Urinary bladder (tissue), 4 donors: ENCODE data around the gene RUNDC3A. TPM values are rescaled to one million over a fixed set of nuclear protein-coding genes. Genes with fewer than 3 reads are reported as not detected.

ENCODE experiments used
- DNase-seq: peaks from one replicate; pipeline ENCODE4 v3.0.0-alpha.2; 2015; ENCODE audit errors: extremely low spot score
- H3K27ac ChIP-seq: one replicate; pipeline ENCODE4 v1.5.1; 2013; ENCODE audit warnings: low read depth, mild to moderate bottlenecking, moderate library complexity
- H3K36me3 ChIP-seq: one replicate; pipeline ENCODE4 v1.6.1; 2013; ENCODE audit warnings: mild to moderate bottlenecking, moderate library complexity; ENCODE audit not compliant: insufficient read depth
- H3K4me1 ChIP-seq: one replicate; pipeline ENCODE4 v1.6.1; 2013; ENCODE audit warnings: mild to moderate bottlenecking, moderate library complexity; ENCODE audit not compliant: insufficient read depth
- H3K4me3 ChIP-seq: one replicate; pipeline ENCODE4 v1.5.1; 2013; ENCODE audit warnings: low read depth, low read length
- WGBS: extraction: QIAGEN DNeasy Blood & Tissue Kit; methylation state at CpG from one replicate; pipeline ENCODE4 v1.1.7; 2013; 5-methylcytosine and 5-hydroxymethylcytosine counted together
- polyA plus RNA-seq: library from polyadenylated mRNA; stranded (reverse); fragments of 200-250 nt; gene quantifications from one replicate; pipeline ENCODE4 v1.2.3, GENCODE V29; 2013
- total RNA-seq: library from RNA; depleted of rRNA; stranded (reverse); fragments of >200 nt; gene quantifications from one replicate; pipeline ENCODE4 v1.2.3, GENCODE V29; 2014
- donor health status: healthy with polysubstance abuse.
- donor health status: healthy.

Gene RUNDC3A
- total and polyA plus RNA-seq, 2 donors: 1.8 to 2.0 TPM

DNA sequence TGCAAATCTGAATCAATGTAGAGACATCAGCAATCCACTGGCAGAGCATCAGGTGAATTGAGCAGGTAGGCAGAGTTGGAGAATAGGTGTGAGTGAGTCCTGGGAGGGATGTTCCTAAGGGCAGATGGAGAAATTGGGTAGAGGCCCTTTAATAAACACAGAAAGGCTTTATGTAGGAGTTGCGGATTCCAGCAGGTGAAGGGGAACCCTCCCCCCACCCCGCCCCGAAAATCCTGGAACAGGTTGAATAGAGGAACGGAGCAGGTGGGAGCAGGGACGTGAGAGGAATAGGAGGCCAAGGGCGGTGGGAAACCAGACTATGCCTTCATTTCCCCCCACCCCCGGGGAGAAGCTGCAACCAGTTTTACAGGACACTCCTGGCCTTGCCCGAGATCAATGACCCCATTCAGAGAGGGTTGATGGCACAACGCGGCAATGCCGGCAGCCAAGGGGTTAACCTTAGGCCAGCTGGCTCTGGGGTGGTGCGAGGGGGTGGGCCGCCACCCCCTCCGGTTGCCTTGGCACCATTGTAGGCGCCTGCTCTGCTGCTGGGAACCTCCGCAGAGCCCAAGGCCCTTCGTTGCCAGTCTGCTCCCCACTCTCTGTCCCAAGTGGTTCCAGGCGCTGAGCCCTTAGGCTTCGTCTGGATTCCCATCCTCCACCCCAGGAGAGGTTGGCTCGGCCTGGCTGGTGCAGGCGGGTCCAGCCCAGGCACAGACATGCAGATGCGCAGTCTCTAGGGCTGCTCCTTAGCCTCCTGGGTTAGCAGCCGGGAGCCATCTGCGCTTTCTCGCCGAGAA, 814 bp upstream of the RUNDC3A start:
- 2% methylated on average over 26 of the region's 26 CpGs for WGBS
- no peak for DNase-seq
- no peaks in the 10 kb centered on the region for H3K36me3 ChIP-seq
- H3K27ac ChIP-seq: no peak overlapping the region
- no peaks in the 10 kb centered on the region for H3K4me1 ChIP-seq
- H3K4me3 ChIP-seq: peak overlapping the region; percentile 14

DNA sequence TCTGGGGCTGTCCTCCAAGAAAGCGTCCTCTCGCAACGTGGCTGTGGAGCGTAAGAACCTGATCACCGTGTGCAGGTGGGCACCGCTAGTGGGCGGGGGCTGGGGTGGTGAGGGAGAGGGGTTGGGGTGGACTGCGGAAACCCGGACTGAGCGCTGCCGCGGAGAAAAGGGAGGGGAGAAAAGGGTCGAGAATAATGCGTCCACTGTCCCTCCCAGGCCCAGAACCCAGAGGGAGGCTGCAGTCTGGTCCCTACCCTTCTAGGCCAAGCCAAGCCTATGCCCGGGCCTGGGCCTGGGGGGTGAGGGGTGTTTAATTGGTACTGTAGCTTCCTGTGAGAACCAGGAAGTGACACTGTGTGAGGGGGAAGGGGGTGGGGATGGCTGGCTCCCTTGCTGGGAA, 464 bp downstream of the RUNDC3A start:
- DNase-seq: no peak
- H3K36me3 ChIP-seq: no peaks in the 10 kb centered on the region
- H3K4me3 ChIP-seq: peak overlapping the region; percentile 14
- no peaks in the 10 kb centered on the region for H3K4me1 ChIP-seq
- H3K27ac ChIP-seq: no peak overlapping the region
- WGBS: 2% methylated on average over 15 of the region's 15 CpGs

DNA sequence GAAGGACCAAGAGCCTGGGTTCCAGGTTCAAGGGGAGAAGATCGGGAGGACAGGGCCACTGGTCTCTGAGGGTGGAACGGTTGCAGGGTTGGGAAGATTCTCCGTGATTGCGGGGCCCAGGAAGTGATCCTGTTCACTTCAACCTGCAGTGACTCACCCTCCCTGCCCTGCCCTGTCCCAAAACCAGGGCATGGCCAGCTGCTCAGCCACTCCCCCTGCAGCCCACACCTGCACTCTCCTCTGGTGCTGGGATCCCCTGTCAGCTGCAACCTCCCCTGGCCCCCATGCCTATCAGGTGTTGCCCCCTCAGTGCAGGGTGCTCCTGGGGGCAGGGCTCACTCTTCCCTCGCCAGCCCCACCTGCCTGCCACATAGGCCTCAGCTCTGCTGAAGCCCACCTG, 1.1 kb downstream of the RUNDC3A start:
- WGBS: 58% methylated on average over 5 of the region's 5 CpGs
- no peak for DNase-seq
- Histone ChIP-seq H3K4me3 (no peak overlapping the region), H3K4me1 (no peaks in the 10 kb centered on the region), H3K27ac (no peak overlapping the region), H3K36me3 (no peaks in the 10 kb centered on the region)

DNA sequence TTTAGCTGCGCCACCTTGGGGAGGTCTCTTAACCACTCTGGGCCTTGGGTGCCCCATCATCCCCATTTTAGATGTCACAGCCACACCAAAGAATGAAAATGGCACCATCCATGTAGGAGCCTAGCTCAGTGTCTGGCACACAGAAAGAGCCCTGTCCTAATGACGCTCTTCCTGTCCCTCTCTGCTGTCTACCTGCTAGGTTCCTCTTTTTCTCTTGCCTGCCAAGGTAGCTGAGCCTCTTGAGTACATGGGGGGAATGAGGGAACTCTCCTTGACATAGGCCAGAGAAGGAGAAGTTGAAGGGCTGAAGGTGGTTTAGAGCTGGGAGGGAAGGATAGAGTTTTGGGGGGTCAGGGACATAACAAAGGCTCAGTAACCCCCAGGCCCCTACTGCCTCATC, 1.8 kb downstream of the RUNDC3A start:
- WGBS: 87% methylated on average over 2 of the region's 2 CpGs

DNA sequence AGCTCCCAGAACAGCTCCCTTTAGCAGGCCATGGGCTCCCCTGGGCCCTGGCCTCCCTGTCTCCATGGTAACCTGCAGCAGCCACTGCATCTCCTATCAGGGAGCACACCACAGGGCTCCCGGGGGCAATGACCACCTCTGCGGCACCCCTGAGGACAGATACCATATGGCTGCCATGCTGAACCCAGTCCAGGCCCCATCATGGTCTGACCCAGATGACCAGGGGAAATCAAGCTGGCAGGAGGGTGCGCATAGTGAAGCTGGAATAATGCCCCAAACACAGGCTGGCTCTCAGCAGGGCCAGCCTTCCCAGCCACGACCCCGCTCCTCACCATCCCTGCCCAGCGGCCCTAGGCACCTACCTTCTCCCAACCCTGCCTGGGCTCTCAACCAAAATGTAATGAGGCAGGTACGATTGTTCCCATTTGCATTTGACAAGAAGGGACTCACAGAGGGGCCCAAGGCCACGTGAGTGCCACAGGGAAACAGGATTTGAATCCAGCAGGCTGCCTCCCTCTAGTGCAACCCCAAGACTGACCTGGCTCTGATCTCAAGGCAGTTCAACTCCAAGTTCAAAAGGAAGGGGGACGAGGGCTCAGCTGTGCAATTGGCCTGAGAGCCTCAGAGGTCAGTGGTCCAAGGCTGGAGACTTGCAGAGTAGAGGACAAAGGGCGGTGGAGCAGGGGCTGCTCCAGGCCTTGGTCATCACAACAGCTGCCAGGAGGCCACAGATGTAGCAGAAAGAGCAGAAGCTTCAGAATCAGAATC, 2.4 kb downstream of the RUNDC3A start:
- Histone ChIP-seq H3K4me3 (no peak overlapping the region), H3K4me1 (no peaks in the 10 kb centered on the region), H3K36me3 (no peaks in the 10 kb centered on the region), H3K27ac (no peak overlapping the region)
- WGBS: 65% methylated on average over 10 of the region's 10 CpGs
- no peak for DNase-seq

More for the DNA sequence above, 1.8 kb downstream of the RUNDC3A start:
- no peak for DNase-seq
- H3K4me1 ChIP-seq: no peaks in the 10 kb centered on the region
- H3K4me3 ChIP-seq: no peak overlapping the region
- no peak overlapping the region for H3K27ac ChIP-seq
- no peaks in the 10 kb centered on the region for H3K36me3 ChIP-seq

DNA sequence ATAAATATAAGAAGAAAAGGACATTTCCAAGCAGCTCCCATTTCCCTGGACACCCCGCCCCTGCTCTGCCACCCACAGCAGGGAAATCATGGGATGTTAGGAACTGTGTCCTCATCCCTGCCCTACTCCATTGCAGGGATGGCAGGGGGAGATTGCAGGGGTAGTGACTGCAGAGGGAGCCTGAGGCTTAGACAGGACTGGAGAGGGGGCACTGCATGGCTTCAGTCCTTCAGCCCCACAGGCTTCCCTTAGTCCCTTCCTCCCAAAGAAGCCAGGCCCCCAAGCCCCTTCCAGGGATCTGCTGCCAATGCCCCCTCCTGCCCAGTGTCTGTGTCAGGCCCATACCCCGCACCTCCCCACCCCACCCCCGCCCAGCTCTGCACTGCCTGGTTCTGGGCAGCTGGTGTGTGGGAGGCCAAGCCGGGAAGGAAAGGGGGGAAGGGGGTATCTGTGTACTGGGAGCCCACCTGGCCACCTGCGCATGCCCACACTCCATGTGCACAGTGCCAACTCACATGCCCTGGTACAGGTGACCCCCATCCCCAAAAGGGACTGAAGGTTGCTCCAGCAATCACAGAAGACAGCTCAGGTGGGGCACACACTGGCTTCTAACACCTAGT, 3.3 kb downstream of the RUNDC3A start:
- WGBS: 57% methylated on average over 5 of the region's 5 CpGs
- no peak overlapping the region for H3K4me3 ChIP-seq
- no peak for DNase-seq
- H3K27ac ChIP-seq: no peak overlapping the region
- H3K4me1 ChIP-seq: no peaks in the 10 kb centered on the region
- no peaks in the 10 kb centered on the region for H3K36me3 ChIP-seq

DNA sequence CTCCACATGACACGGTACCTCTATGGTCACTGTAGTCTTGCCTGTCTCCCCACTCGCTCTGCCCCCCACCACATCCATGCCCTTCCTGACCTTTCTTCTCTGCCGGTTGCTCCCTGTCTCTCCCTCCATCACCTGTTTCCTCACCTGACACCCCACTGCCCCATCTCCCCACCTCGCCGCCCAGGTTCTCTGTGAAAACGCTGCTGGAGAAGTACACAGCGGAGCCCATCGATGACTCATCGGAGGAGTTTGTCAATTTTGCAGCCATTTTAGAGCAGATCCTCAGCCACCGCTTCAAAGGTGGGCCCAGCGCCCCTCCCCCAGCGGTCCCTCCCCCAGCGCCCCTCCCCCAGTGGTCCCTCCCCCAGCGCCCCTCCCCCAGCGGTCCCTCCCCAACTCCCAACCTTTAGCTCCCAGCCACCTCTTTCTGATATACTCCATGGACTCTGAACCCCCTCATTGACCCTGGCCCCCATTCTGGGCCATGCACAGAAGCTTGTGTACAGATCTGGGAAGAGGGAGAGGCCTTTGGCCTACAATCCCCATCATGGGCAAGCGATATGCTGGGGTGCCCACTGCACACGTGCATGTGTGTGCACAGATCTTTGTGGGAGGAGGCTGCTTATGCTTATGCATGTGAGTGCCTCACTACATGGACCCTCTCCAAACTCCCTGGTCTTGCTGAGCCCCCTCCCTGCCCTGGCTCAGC, 4.1 kb downstream of the RUNDC3A start:
- Histone ChIP-seq H3K4me1 (no peaks in the 10 kb centered on the region), H3K4me3 (no peak overlapping the region), H3K36me3 (no peaks in the 10 kb centered on the region), H3K27ac (no peak overlapping the region)
- DNase-seq: no peak
- 65% methylated on average over 17 of the region's 17 CpGs for WGBS

DNA sequence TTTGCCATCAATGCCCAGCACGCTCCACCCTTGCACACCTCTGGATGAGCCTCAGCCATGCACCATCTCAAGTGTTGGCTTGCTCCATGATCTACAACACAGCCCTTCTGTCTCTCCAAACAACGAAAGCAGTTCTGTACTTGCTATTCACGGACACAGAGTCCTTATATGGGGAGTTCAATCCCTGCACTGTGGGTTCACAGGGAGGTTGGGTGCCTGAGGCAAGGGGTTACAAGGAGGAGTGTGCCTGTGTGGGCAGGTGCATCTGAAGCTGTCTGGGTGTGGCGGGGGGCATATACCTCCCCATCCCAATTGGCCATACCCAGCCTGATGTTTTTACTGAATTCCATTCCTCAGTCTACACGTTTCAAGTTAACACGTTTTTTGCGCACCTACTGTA, 5.6 kb downstream of the RUNDC3A start:
- Histone ChIP-seq H3K36me3 (no peaks in the 10 kb centered on the region), H3K27ac (no peak overlapping the region), H3K4me3 (no peak overlapping the region), H3K4me1 (no peaks in the 10 kb centered on the region)
- WGBS: 75% methylated on average over 7 of the region's 7 CpGs
- DNase-seq: no peak

DNA sequence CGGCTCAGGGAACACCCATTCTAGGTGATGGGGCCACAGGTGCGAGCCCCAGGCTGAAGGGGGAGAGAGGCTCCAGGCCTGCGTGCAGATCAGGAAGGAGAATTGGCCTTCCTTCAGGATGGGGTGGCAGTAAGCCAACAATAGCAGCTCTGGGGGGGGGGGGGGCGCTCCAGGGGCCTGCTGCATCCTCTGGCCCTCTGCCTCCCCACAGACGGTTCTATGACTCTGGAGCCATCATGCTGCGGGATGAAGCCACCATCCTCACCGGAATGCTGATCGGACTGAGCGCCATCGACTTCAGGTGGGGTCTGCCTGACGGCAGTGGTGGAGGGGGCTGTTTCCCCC, 6.1 kb downstream of the RUNDC3A start:
- no peaks in the 10 kb centered on the region for H3K4me1 ChIP-seq
- H3K27ac ChIP-seq: no peak overlapping the region
- no peak overlapping the region for H3K4me3 ChIP-seq
- 19% methylated on average over 11 of the region's 11 CpGs for WGBS
- no peak for DNase-seq
- no peaks in the 10 kb centered on the region for H3K36me3 ChIP-seq

DNA sequence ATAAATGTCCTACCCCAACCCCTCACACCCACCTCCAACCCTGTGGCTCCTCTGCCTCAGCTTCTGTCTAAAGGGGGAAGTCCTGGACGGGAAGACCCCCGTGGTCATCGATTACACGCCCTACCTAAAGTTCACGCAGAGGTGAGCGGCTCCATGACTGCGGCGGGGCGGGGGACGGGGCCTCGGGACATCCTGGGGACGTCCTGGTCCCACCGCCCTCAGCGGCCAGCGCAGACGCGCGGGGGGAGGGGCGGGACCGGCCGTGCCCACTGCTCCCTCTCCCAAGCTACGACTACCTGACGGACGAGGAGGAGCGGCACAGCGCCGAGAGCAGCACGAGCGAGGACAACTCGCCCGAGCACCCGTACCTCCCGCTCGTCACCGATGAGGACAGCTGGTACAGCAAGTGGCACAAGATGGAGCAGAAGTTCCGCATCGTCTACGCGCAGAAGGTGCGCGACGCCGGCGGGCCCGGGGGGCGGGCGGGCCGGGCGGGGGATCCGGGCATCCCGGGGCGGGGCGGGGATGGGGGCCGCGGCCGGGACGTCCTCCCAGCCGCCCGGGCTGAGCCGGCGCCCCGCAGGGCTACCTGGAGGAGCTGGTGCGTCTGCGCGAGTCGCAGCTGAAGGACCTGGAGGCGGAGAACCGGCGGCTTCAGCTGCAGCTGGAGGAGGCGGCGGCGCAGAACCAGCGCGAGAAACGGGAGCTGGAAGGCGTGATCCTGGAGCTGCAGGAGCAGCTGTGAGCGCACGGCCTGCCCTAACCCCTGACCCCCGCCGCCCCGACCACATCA, 6.7 kb downstream of the RUNDC3A start:
- no peaks in the 10 kb centered on the region for H3K36me3 ChIP-seq
- no peak overlapping the region for H3K27ac ChIP-seq
- peak overlapping the region; percentile 9 for H3K4me3 ChIP-seq
- under 1% methylated on average over 81 of the region's 81 CpGs for WGBS
- no peaks in the 10 kb centered on the region for H3K4me1 ChIP-seq
- DNase-seq: no peak

DNA sequence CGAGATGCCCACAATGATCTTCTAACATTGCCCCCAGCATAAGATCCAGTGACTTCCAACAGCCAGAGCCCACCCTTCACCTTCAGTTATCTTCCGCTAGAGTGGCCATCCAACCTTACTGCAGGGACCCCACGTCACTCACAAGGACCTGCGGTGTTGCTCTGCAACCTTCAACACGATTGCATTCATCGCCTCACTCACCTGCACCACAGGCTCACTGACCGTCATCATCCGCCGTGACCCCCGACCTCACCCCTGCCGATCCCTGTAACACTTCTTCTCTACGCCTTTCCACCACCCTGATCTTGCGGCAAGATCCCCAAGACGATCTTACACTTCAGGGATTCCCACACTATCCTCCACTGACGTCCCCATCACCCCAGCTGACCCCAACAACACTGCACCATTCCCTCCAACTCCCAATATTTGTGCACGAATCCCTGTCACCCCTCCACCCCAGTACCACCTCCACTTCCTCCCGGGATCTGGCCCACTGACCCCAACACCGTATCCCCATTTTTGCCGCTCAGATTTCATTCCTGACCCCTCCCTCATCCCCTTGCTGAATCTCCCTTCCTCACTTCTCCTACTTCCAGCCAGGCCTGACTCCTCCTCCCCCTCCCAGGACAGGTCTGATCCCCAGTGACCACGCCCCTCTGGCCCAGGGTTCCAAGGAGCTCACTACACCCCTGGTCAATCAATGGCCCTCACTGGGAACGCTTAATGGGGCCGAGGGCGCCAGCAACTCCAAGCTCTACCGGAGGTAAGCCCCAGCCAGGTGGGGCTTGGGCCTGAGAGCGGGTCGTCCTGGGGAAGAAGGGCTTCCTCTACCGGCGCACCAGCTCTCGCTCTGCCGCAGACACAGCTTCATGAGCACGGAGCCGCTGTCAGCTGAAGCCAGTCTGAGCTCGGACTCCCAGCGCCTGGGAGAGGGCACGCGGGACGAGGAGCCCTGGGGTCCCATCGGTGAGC, 7.6 kb downstream of the RUNDC3A start:
- H3K27ac ChIP-seq: no peak overlapping the region
- no peak for DNase-seq
- no peak overlapping the region for H3K4me3 ChIP-seq
- H3K36me3 ChIP-seq: no peaks in the 10 kb centered on the region
- H3K4me1 ChIP-seq: no peaks in the 10 kb centered on the region
- WGBS: 6% methylated on average over 38 of the region's 38 CpGs

DNA sequence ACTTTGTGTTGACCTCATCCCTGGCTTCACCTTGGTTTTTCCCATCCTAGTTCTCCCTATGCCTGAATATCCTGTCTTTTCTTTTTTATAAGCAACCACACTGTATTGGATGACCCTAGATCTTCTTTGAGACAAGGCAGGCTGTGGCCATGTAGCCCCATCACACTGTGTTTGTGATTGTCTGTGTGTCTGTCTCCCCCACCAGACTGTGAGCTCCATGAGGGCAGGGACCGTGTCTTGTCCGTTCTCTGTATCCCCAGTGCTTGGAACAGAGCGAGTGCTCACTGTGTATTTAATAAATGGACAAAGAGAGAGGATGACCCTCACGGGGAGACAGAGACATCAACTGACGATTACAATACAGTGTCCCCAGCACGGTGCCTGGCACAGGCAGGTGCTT, 9.1 kb downstream of the RUNDC3A start:
- no peaks in the 10 kb centered on the region for H3K36me3 ChIP-seq
- WGBS: 88% methylated on average over 6 of the region's 6 CpGs
- no peak for DNase-seq
- H3K4me3 ChIP-seq: no peak overlapping the region
- H3K27ac ChIP-seq: no peak overlapping the region
- H3K4me1 ChIP-seq: no peaks in the 10 kb centered on the region
